GM19351 (cell line): ENCODE results near the gene ABCC8.

Experiments
- ATAC-seq: cut with Tn5 transposase; IDR thresholded peaks from one replicate; pipeline ENCODE4 v1.9.1; 2021; ENCODE audit warnings: mild to moderate bottlenecking, moderate library complexity; ENCODE audit not compliant: unreplicated experiment

The ABCC8 gene

GRCh38 chr11:17506314-17506713, 29.7 kb upstream of the ABCC8 start:
- no peak for ATAC-seq

GRCh38 chr11:17505146-17505545, 28.5 kb upstream of the ABCC8 start:
- no peak for ATAC-seq

- ATAC-seq, result peak; percentile 63
Measured at GRCh38 chr11:17504330-17505107, 27.9 kb upstream of the ABCC8 start.

GRCh38 chr11:17502630-17503029, 26.0 kb upstream of the ABCC8 start:
- ATAC-seq, result no peak

- no peak for ATAC-seq
Measured at GRCh38 chr11:17500673-17501072, 24.0 kb upstream of the ABCC8 start.

GRCh38 chr11:17498475-17498874, 21.8 kb upstream of the ABCC8 start:
- no peak for ATAC-seq

- no peak for ATAC-seq
Measured at GRCh38 chr11:17498058-17498457, 21.4 kb upstream of the ABCC8 start.

GRCh38 chr11:17496406-17496805, 19.8 kb upstream of the ABCC8 start:
- ATAC-seq, result no peak

GRCh38 chr11:17494019-17494418, 17.4 kb upstream of the ABCC8 start:
- no peak for ATAC-seq

- no peak for ATAC-seq
Measured at GRCh38 chr11:17490938-17491337, 14.3 kb upstream of the ABCC8 start.

GRCh38 chr11:17490232-17490631, 13.6 kb upstream of the ABCC8 start:
- no peak for ATAC-seq

GRCh38 chr11:17489751-17490150, 13.1 kb upstream of the ABCC8 start:
- no peak for ATAC-seq

- no peak for ATAC-seq
Measured at GRCh38 chr11:17488563-17488962, 11.9 kb upstream of the ABCC8 start.

GRCh38 chr11:17486646-17487045, 10.0 kb upstream of the ABCC8 start:
- no peak for ATAC-seq

GRCh38 chr11:17483505-17483904, 6.9 kb upstream of the ABCC8 start:
- ATAC-seq, result no peak

GRCh38 chr11:17481905-17482304, 5.3 kb upstream of the ABCC8 start:
- no peak for ATAC-seq

GRCh38 chr11:17479284-17480214, 2.9 kb upstream of the ABCC8 start:
- ATAC-seq, result no peak

- no peak for ATAC-seq
Measured at GRCh38 chr11:17478070-17478469, 1.4 kb upstream of the ABCC8 start.

GRCh38 chr11:17477361-17477760, 716 bp upstream of the ABCC8 start:
- no peak for ATAC-seq

- ATAC-seq, result no peak
Measured at GRCh38 chr11:17477084-17477333, 364 bp upstream of the ABCC8 start.

- ATAC-seq, result no peak
Measured at GRCh38 chr11:17475666-17476316, 854 bp downstream of the ABCC8 start.
